PFSK-1 (cell line): Measurements from ENCODE around the gene SIL1.

Experiments
- SIN3A ChIP-seq: IDR thresholded peaks from 2 replicates; pipeline ENCODE4 v1.6.1; 2012; ENCODE audit warnings: mild to moderate bottlenecking, low read length, moderate library complexity, borderline replicate concordance; ENCODE audit not compliant: insufficient read depth
- TF ChIP-seq, protein P1 (sequence below), 2 experiments: IDR thresholded peaks; 2 replicates each; pipeline versions ENCODE4 v1.6.1 to v1.8.0; 2011 to 2012; ENCODE audit warnings: low read depth in 2 of 2, low read length in 2 of 2, control low read depth in 1 of 2, inconsistent platforms in 1 of 2, mild to moderate bottlenecking in 1 of 2, moderate library complexity in 1 of 2; ENCODE audit not compliant: insufficient read depth in 1 of 2

DNA sequence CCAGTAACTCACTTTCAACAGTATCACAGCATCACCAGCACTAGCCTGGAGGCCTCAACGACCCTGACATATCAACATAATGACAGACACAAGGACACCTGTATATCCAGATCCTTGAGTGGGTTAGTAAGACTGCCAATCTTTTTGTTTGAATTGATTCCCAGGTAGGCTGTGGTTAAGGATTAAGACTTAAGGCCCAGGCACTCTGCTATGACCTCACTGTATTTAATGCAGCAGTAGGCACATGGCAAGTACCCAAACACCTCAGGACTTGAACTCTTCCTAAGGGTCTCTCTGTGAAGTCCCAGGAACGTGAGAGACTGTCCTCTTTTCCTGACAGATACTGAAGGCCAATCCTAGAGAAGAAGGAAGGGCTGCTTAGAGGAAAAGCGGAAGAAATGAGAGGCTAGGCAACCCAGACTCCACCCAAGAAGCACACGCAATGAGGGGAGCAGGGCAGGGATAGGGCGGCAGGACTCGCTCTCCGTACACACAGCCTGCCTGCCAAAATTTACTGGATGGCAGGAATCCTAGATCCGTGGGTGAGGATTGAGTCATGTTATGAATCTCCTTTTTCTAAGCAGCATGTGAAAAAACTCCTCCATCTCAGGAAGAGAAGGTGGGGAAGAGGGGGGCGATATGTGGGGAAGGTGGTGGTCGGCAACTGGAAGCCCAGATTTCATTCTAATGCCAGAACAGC, 93.4 kb downstream of the SIL1 start:
- TF ChIP-seq SIN3A, result no peak
- TF ChIP-seq, protein P1, sequence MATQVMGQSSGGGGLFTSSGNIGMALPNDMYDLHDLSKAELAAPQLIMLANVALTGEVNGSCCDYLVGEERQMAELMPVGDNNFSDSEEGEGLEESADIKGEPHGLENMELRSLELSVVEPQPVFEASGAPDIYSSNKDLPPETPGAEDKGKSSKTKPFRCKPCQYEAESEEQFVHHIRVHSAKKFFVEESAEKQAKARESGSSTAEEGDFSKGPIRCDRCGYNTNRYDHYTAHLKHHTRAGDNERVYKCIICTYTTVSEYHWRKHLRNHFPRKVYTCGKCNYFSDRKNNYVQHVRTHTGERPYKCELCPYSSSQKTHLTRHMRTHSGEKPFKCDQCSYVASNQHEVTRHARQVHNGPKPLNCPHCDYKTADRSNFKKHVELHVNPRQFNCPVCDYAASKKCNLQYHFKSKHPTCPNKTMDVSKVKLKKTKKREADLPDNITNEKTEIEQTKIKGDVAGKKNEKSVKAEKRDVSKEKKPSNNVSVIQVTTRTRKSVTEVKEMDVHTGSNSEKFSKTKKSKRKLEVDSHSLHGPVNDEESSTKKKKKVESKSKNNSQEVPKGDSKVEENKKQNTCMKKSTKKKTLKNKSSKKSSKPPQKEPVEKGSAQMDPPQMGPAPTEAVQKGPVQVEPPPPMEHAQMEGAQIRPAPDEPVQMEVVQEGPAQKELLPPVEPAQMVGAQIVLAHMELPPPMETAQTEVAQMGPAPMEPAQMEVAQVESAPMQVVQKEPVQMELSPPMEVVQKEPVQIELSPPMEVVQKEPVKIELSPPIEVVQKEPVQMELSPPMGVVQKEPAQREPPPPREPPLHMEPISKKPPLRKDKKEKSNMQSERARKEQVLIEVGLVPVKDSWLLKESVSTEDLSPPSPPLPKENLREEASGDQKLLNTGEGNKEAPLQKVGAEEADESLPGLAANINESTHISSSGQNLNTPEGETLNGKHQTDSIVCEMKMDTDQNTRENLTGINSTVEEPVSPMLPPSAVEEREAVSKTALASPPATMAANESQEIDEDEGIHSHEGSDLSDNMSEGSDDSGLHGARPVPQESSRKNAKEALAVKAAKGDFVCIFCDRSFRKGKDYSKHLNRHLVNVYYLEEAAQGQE (IDR thresholded peaks at IDR 0.05; ENCODE audit: insufficient read depth in 1 of 2, low read depth in 2 of 2, low read length in 2 of 2), result no peak
